HG02623 (cell line): ENCODE data around the gene RIT1.

ENCODE experiments used
- ATAC-seq: cut with Tn5 transposase; IDR thresholded peaks from one replicate; pipeline ENCODE4 v1.9.1; 2021; ENCODE audit warnings: moderate library complexity; ENCODE audit not compliant: unreplicated experiment

Gene RIT1, protein sequence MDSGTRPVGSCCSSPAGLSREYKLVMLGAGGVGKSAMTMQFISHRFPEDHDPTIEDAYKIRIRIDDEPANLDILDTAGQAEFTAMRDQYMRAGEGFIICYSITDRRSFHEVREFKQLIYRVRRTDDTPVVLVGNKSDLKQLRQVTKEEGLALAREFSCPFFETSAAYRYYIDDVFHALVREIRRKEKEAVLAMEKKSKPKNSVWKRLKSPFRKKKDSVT

DNA sequence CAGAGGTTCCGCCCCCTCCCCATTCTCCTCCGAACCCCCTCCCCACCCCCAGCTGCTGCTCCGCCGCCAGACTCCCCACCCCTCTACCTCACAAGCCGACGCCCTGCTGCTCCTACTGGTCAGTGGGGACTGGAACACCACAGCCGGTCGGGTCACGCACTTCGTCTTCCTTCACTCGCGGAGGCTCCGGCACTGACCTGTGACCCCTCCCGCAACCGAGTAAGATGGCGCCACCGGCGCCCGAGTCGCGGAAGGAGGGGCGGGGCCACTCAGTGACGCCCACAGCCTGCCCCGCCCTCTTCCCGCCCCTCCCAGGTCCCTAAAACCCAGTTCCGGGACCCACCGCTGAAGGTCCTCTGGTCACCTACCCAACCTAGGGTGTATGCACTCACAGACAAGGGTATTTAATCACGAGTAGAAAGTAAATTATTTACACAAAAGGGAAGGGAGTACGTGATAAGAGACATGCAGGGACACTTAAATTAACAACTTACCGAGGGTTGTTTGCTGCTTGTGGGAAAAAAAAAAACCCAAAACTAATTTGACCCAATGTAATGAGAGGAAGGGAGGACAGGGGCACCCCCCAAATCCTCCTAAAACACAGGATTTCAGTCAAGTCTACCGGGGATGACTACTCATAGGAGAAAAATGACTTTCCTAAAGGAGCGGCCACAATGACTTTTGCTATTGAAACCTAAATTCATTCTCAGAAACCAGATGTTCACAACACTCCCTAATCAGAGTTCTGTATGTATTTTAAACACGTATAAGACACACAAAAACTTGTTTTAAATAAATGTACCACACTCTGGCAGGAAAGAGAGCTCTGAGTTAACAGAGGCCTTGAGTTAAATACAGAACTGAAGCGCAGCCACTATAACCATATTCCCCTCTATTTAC is at the start of gene RIT1:
Gene RIT1 (minus strand): TSS at position 194 of the 900 bp plus-strand sequence. CDS start 588 bp downstream, outside the sequence.
- ATAC-seq = peak; percentile 58

DNA sequence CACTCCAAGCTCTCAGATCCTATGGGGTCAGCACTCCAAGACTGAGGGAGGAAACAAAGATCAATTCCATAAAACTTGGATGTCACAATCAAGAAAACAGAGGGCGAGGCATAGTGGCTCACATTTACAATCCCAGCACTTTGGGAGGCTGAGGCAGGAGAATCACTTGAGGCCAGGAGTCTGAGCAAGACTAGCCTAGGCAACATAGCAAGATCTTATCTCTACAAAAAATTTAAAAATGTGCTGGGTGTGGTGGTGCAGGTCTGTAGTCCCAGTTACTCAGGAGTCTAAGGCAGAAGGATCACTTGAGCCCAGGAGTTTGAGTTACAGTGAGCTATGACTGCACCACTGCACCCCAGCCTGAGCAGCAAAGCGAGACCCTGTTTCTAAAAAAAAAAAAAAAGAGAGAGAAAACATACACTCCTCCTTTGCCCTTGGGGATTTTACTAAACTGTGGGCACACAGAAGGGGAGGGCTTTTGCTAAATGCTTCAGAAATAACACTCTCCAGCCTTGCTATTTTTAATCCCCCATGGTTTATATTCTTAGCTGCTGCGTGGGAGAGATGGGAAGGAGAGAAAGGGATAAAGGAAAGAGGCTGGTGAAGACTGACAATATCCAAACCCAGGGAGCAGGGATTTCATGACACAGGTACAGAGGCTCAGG is 49.1 kb upstream of the RIT1 start:
- ATAC-seq = no peak

DNA sequence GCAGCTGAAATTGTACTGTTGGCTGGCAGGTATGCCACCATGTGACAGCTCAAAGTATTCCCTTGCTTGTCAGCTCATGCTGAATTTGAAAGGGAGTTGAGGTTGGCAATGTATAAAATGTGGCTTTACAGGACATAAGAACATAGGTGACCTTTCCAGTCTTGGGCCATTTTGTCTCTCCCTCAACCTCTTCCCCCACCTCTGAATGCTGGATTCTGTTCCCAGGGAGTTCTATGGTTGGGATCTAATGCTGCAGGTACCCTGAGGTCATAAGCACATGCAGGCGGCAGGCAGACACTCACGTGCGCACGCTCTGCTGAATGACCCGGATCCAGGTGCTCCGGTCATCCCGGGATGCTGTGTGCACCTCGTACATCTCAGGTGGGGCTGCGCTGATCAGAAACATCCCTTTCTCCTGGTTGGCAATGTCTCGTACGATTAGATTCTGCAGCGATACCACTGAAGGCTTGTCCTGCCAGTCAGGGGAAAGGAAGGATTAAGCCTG is 46.3 kb upstream of the RIT1 start:
- ATAC-seq = no peak

DNA sequence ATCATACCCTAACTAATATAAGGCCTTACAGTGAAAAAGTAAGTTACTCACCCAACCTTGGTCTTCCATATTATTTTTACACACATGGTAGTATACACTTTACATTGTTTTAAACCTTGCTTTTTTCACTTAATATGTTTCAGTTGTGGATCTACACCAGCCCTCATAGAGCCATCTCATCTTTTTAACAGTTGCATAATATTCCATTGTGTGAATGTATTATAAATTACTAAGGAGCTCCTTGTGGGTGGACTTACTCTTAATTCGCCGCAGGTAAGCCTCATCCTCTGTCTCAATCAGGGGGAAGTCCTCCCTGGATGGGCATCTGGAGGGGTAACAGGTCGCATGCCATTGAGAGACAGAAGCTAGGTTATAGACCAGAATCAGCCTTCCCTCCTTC is 43.5 kb upstream of the RIT1 start:
- ATAC-seq = no peak

DNA sequence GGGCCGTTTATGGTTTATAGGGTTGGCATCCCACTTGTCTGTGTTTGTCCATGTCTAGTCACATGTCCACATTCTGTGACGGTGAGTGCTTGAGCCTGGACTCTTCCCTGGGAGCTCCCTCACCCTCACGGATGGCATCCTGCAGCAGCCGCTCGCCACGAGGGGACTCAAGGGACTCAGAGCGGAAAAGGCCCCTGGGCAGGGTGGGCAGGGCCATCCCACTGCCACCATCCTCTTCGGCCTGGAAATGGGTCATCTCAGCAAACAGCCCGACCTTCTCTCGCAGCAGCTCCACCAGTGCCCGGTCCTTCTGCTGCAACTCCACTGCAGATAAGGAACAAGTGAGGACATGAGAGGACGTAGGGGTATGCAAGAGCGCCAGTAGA is 41.3 kb upstream of the RIT1 start:
- no peak for ATAC-seq

DNA sequence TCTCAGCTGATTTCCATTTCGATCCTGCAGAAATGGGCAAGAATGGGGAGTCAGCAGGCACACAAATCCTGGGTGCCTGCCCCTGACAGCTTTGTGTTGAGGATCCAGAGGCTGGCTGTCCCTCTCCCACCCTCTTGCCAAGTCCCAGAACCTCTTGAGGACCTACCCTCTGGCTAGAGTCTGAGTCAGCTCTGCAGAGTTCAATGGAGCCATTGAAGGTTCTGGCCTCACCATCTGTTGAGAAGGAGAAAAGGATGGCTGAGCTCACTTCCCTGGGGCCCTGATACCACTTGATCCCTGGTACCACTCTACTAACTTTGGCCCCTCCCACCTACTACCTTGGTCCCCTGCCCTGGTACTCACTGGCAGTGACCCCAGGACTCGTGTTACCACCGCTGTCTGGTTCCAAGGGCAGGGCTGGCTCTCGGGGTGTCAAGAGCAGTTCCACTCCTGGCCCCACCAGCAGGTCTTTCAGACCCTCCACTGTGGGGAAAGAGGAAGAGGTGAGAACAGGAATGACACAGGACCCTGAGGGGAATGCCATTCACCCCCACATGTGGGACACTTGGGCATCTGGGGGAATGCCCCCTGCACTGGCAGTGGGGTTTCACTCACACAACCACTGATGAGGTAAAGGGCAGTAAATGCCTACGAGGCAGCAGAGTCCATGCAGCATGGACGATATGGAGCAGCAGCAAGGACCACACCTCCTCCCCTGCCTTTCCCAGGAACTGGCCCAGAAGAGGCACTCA is 40.8 kb upstream of the RIT1 start:
- ATAC-seq = no peak

DNA sequence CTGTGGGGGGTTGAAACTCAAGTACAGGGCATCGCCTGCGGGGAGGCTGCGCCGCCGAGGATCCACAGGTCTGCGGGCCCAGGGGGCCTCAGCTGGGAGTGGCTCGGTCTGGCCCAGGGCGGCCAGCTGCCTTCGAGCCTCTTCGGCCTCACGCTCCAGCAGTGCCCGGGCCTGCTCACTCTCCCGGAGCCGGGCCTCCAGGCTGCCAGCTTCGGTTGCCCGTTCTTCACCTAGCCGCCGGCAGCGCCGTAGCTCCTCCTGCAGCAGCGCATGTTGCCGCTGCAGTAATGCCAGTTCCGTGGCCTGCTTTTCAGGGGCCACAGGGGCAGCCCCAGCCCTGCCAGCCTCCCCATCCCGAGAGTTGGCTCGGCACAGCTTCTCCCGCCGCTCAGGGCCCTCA is 39.7 kb upstream of the RIT1 start:
- ATAC-seq = no peak

DNA sequence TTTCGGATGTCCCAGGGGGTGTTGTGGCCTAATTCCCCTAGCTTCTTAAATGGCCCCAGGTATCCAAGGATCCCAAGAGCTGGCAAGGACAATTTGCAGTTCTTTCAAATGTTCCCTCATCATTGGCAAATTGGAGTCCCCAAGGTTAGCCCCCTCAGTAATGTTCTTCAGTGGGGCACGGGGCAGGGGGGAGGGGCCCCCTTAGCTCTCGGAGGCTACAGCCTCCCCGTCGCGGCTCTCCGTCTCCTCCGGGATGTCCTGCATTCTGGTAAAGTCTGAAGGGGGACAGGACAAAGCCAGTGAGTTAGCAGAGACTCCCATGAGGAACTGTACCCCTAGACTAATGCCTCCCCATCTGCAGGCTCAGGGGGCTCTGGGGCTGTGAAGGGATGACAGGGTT is 36.6 kb upstream of the RIT1 start:
- no peak for ATAC-seq

DNA sequence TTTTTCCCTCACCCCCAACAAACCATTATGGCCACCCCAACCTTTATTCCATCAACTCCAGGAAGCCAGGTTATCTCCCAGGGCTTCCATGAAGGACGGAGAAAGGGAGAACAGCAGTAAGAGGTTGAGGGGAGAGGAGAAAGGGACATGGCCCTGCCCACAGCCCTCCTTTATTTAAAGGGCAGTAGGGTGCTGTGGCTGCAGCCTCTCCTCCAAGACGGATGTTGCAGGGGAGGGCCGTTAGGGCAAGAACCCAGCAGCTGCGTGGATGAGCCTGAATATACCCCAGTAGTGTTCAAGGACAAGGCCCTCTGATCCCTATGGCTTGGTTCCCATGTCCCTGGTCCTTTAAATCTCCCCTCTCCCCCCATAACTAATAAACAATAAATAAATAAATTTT is 36.1 kb upstream of the RIT1 start:
- ATAC-seq = no peak

DNA sequence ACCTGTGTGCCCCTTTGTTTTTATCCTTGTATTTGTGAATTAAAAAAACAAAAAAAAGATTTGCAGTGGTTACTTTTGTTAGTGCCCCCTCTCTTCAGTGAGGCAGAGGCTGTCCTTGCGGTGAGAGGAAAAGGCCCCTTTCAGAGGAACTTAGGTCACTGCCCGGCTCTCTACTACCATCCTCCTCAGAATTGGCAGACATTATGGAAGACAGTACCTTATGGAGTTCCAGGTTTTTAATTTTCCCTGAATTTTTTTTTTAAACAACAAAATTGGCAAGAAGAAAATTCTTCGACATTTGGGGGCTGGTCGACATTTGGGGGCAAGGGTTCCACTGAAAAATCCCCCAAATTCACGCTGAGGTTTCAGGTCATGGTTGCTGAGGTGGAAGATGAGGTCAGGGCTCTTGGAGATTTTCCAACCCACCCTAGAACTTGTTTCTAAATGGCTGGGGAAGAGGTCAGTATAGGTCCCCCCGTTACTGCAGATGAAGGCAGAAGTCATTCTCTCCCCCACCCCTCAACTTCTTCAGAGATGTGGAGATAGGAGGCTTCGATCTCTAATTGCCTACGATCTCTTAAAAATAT is 35.6 kb upstream of the RIT1 start:
- peak; percentile 15 for ATAC-seq

DNA sequence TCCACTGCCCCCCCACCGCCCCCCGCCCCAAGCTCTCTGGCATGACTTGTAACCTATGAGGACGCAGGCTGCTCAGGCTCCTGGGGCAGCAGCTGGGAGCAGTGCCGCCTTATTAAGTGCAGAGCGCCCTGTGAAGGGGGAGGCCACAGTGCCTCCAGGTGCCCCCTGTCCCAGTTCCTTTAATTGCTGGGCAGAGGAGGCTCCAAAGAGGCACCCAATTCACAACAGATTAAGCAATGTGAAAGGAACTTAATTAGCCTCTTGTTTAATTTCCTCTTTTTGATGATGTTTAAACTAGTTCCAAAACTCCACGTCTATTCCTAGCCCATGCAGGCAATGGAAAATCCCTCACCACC is 33.3 kb upstream of the RIT1 start:
- no peak for ATAC-seq

DNA sequence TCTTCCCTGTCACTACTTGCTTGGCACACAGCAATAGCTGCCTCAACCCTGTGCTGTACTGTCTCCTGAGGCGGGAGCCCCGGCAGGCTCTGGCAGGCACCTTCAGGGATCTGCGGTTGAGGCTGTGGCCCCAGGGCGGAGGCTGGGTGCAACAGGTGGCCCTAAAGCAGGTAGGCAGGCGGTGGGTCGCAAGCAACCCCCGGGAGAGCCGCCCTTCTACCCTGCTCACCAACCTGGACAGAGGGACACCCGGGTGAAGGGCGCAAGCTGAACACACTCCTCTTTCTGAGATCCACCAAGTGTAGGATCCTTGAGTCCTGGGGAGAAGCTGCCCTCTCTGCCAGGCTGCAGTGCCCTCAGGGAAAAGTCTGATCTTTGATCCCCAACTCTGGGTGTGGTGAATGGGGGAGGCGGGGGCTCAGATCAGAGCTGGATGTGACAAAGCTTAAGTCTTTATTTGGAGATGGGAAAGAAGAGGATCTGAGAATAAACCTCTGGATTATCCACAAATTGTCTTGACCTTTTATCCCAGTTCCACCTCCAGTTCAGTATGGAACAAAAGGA is 31.5 kb upstream of the RIT1 start:
- no peak for ATAC-seq

DNA sequence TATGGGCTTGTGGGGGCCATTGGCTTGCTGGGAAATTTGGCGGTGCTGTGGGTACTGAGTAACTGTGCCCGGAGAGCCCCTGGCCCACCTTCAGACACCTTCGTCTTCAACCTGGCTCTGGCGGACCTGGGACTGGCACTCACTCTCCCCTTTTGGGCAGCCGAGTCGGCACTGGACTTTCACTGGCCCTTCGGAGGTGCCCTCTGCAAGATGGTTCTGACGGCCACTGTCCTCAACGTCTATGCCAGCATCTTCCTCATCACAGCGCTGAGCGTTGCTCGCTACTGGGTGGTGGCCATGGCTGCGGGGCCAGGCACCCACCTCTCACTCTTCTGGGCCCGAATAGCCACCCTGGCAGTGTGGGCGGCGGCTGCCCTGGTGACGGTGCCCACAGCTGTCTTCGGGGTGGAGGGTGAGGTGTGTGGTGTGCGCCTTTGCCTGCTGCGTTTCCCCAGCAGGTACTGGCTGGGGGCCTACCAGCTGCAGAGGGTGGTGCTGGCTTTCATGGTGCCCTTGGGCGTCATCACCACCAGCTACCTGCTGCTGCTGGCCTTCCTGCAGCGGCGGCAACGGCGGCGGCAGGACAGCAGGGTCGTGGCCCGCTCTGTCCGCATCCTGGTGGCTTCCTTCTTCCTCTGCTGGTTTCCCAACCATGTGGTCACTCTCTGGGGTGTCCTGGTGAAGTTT is 30.8 kb upstream of the RIT1 start:
- ATAC-seq = no peak

DNA sequence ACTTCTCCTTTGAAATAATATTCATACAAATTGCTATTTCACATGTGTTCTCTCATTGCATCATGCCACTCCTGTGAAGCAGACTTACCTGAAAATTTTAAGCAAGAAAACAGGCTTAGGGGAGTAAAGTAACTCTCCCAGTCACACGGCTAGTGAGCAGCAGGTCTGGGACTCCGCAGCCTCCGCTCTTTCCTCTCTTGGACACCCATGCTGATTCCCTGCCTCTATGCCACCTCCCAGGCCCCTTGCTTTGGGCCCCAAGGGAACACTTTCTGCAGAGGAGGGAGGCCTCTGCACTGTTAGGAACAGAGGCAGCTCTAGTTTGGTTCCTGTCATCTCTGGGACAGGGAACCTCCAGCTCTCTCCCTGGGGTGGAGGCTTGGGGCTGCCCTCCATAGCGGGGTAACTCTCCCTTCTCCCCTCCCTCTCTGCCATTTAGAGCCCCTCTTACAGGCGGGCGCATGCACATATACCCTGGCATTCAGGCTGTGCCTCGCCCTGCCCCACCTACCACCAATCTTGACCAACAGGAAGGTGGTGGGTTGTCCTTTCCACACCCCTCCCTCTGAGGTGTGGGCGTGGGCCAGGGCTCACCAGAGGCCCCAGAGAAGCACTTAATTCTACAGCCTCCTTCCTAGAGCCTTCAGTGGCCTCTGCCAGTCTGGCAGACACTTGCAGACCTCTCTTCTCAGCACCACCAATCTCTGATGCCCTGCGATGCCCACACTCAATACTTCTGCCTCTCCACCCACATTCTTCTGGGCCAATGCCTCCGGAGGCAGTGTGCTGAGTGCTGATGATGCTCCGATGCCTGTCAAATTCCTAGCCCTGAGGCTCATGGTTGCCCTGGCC is 30.1 kb upstream of the RIT1 start, which contains the start of gene RXFP4:
Gene RXFP4 (plus strand): TSS at position 646 of the 852 bp plus-strand sequence. CDS start 72 bp downstream, at position 718.
- ATAC-seq = no peak

DNA sequence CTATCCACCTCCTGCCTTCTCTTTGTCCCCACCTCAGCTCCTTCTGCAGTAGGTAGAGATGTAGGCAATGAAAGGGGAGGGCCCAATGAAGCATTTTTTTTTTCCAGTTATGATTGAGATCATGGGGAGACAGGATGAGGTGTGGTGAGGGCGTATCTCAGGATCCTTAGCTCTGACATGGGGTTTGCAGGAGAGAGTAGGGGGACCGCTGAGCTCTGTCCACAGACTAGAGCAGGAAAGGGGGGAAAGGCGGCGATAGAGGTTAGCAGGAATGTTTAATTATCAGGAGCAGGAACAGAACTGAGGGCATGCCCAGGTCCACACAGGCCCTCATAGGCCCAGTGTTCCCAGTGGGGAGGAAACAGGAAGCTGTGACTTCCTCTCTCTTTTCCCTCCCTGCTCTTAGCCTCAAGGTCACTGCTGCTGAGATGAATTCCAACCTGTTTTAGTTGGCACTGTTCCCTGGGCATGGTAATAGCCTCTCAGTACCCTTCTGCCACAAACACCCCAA is 29.4 kb upstream of the RIT1 start:
- no peak for ATAC-seq

DNA sequence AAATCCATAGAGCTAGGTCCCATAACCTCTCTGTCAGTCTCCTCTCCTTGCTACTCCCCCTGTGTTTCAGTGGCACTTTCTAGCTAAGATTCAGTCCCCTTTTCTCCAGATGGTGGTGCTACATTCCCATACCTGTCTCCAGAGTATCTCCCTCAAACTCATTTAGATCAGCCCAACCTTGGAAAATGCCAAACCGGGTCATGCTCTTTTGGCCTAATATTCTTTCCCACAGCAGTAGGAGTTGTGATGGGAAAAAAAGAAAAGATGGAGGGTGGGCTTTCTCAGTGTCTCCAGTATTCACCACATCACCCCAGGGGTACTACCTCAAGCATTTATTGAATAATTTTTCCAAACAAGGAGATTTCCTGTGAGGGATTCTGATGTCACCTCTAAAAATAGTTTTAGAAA is 27.1 kb upstream of the RIT1 start:
- ATAC-seq = no peak

DNA sequence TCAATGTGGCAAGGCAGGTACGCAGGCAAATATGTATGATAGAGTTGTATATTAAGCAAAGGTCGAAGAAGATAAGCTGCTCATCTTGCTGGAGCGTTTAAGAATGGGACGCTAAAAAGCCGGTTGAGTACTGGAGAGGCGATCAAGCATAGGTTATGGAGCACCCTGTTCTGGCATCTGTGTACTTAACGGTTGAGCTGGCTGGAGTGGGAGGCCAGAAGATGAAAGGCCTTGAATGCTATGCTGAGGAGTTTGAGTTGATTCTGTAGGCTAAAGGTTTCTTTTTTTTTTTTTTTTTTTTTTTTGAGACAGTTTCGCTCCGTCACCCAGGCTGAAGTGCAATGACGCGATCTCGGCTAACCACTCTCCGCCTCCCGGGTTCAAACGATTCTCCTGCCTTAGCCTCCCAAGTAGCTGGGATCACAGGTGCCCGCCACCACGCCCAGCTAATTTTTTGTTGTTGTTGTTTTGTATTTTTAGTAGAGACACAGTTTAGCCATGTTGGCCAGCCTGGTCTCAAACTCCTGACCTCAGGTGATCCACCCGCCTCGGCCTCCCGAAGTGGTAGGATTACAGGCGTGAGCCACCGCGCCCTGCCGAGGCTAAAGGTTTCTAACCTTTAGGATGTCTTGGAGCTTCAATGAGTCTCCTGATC is 23.9 kb upstream of the RIT1 start:
- no peak for ATAC-seq
